WTC11 (cell line): Measurements from ENCODE around the gene PHPT1. TPM values are rescaled to one million over a fixed set of nuclear protein-coding genes. Genes with fewer than 3 reads are reported as not detected.

Source experiments
- ATAC-seq: fragments of 200-7000 bp; cut with Tn5 transposase; 2 replicates; pipeline ENCODE4 v1.10.0; 2021; ENCODE audit warnings: mild to moderate bottlenecking, moderate library complexity
- CTCF ChIA-PET: fragments of 300-600 bp; sonication (Branson Sonifier 250); formaldehyde crosslinking; loops from one replicate; lab custom pipeline; 2021; ENCODE audit warnings: antibody characterized with exemption; lab: Charles Lee
- POLR2A ChIA-PET: fragments of 350-600 bp; sonication (Branson Sonifier 250); formaldehyde crosslinking; loops from one replicate; lab custom pipeline; 2021; ENCODE audit warnings: antibody characterized with exemption; lab: Charles Lee
- DNase-seq: peaks from one replicate; pipeline ENCODE4 v3.0.0; 2021; ENCODE audit warnings: low spot score
- H3K27ac Mint-ChIP-seq: 2 replicates; pipeline ENCODE4 v1.8.0; 2021; ENCODE audit warnings: mixed read lengths
- H3K27me3 Mint-ChIP-seq: 2 replicates; pipeline ENCODE4 v1.8.0; 2021; ENCODE audit warnings: low read depth, mild to moderate bottlenecking, moderate library complexity, mixed read lengths
- H3K36me3 Mint-ChIP-seq: 2 replicates; pipeline ENCODE4 v1.8.0; 2021; ENCODE audit warnings: mixed read lengths
- H3K4me1 Mint-ChIP-seq: 2 replicates; pipeline ENCODE4 v1.8.0; 2022; ENCODE audit warnings: mixed read lengths
- H3K4me3 Mint-ChIP-seq: 2 replicates; pipeline ENCODE4 v1.8.0; 2021; ENCODE audit warnings: mild to moderate bottlenecking, moderate library complexity, mixed read lengths
- H3K9me3 Mint-ChIP-seq: 2 replicates; pipeline ENCODE4 v1.8.0; 2021; ENCODE audit warnings: mixed read lengths
- FOXP1 ChIP-seq: sonication (generic); formaldehyde crosslinking; IDR thresholded peaks from 2 replicates; pipeline ENCODE4 v1.8.0; 2022; ENCODE audit warnings: missing genetic modification reagents, mild to moderate bottlenecking, moderate library complexity, borderline replicate concordance
- GRHL2 ChIP-seq: fragments of 250-450 bp; sonication (Bioruptor Pico); IDR thresholded peaks from 2 replicates; pipeline ENCODE4 v1.8.0; 2022; ENCODE audit warnings: mild to moderate bottlenecking, moderate library complexity; ENCODE audit not compliant: insufficient replicate concordance, severe bottlenecking
- NFATC4 ChIP-seq: fragments of 250-450 bp; sonication (Bioruptor Pico); IDR thresholded peaks from 2 replicates; pipeline ENCODE4 v1.9.0; 2021; ENCODE audit warnings: mild to moderate bottlenecking
- NR1H2 ChIP-seq: sonication (generic); formaldehyde crosslinking; IDR thresholded peaks from 2 replicates; pipeline ENCODE4 v1.9.0; 2021; ENCODE audit warnings: mild to moderate bottlenecking, moderate library complexity, missing genetic modification reagents
- TEAD4 ChIP-seq: sonication (generic); formaldehyde crosslinking; IDR thresholded peaks from 2 replicates; pipeline ENCODE4 v1.8.0; 2022; ENCODE audit warnings: mild to moderate bottlenecking, missing genetic modification reagents
- ZNF121 ChIP-seq: sonication (generic); formaldehyde crosslinking; IDR thresholded peaks from 2 replicates; pipeline ENCODE4 v1.8.0; 2023; ENCODE audit warnings: missing genetic modification reagents
- ZNF416 ChIP-seq: fragments of 250-450 bp; sonication (Bioruptor Pico); IDR thresholded peaks from 2 replicates; pipeline ENCODE4 v1.9.0; 2021; ENCODE audit warnings: mild to moderate bottlenecking, inconsistent platforms
- total RNA-seq: library from RNA; stranded (reverse); gene quantifications from 3 replicates; pipeline ENCODE4 v1.2.3, GENCODE V29; 2021
- TF ChIP-seq, protein P1 (sequence below): fragments of 200-600 bp; IDR thresholded peaks from 2 replicates; pipeline ENCODE4 v1.8.0; 2022; ENCODE audit warnings: antibody characterized with exemption
- TF ChIP-seq, protein P2 (sequence below): sonication (generic); formaldehyde crosslinking; IDR thresholded peaks from 2 replicates; pipeline ENCODE4 v1.8.1; 2022; ENCODE audit warnings: low read depth, mild to moderate bottlenecking, moderate library complexity, missing genetic modification reagents, borderline replicate concordance
- TF ChIP-seq, protein P3 (sequence below): sonication (generic); formaldehyde crosslinking; IDR thresholded peaks from 2 replicates; pipeline ENCODE4 v1.8.1; 2023; ENCODE audit warnings: mild to moderate bottlenecking, missing genetic modification reagents, moderate library complexity
- TF ChIP-seq, protein P4 (sequence below): sonication (generic); formaldehyde crosslinking; IDR thresholded peaks from 2 replicates; pipeline ENCODE4 v1.8.1; 2022; ENCODE audit warnings: low read depth, missing genetic modification reagents, borderline replicate concordance
- TF ChIP-seq, protein P5 (sequence below): sonication (generic); formaldehyde crosslinking; IDR thresholded peaks from 2 replicates; pipeline ENCODE4 v1.8.1; 2022; ENCODE audit warnings: mild to moderate bottlenecking, moderate library complexity, missing genetic modification reagents
- TF ChIP-seq, protein P6 (sequence below): sonication (generic); formaldehyde crosslinking; IDR thresholded peaks from 2 replicates; pipeline ENCODE4 v1.8.1; 2023; ENCODE audit warnings: mild to moderate bottlenecking, missing genetic modification reagents, borderline replicate concordance

Gene PHPT1
- total RNA-seq, 1 experiment from 2014 or later: 138 TPM

DNA sequence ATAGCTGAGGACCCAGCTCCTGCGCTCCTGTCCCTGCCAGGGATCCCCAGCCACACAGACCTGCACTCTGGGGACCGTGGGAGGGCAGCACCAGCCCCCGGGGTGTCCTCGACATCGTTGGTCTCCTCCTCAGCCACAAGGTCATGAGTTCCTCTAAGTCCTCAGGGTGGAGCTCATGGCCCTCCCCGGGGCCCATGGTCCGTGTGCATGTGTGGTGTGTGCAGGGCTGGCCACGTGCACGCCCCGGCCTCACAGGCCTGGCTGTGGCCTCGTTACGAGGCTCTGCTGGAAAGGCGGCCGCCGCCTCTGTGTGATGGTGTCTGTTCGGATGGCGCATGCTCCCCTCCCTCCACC is 23.0 kb upstream of the PHPT1 start (continued):
- TF ChIP-seq, protein P1, sequence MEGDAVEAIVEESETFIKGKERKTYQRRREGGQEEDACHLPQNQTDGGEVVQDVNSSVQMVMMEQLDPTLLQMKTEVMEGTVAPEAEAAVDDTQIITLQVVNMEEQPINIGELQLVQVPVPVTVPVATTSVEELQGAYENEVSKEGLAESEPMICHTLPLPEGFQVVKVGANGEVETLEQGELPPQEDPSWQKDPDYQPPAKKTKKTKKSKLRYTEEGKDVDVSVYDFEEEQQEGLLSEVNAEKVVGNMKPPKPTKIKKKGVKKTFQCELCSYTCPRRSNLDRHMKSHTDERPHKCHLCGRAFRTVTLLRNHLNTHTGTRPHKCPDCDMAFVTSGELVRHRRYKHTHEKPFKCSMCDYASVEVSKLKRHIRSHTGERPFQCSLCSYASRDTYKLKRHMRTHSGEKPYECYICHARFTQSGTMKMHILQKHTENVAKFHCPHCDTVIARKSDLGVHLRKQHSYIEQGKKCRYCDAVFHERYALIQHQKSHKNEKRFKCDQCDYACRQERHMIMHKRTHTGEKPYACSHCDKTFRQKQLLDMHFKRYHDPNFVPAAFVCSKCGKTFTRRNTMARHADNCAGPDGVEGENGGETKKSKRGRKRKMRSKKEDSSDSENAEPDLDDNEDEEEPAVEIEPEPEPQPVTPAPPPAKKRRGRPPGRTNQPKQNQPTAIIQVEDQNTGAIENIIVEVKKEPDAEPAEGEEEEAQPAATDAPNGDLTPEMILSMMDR: no peak
- no peak for TF ChIP-seq ZNF121 (CRISPR knock-in tag)
- TF ChIP-seq NR1H2 (CRISPR knock-in tag): no peak
- TF ChIP-seq, protein P2, sequence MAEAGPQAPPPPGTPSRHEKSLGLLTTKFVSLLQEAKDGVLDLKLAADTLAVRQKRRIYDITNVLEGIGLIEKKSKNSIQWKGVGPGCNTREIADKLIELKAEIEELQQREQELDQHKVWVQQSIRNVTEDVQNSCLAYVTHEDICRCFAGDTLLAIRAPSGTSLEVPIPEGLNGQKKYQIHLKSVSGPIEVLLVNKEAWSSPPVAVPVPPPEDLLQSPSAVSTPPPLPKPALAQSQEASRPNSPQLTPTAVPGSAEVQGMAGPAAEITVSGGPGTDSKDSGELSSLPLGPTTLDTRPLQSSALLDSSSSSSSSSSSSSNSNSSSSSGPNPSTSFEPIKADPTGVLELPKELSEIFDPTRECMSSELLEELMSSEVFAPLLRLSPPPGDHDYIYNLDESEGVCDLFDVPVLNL (CRISPR knock-in tag): no peak
- no peak for TF ChIP-seq NFATC4 (CRISPR knock-in tag)
- TF ChIP-seq GRHL2 (CRISPR knock-in tag): no peak
- TF ChIP-seq, protein P3, sequence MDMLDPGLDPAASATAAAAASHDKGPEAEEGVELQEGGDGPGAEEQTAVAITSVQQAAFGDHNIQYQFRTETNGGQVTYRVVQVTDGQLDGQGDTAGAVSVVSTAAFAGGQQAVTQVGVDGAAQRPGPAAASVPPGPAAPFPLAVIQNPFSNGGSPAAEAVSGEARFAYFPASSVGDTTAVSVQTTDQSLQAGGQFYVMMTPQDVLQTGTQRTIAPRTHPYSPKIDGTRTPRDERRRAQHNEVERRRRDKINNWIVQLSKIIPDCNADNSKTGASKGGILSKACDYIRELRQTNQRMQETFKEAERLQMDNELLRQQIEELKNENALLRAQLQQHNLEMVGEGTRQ (CRISPR knock-in tag): no peak
- no peak for TF ChIP-seq ZNF416
- TF ChIP-seq, protein P4, sequence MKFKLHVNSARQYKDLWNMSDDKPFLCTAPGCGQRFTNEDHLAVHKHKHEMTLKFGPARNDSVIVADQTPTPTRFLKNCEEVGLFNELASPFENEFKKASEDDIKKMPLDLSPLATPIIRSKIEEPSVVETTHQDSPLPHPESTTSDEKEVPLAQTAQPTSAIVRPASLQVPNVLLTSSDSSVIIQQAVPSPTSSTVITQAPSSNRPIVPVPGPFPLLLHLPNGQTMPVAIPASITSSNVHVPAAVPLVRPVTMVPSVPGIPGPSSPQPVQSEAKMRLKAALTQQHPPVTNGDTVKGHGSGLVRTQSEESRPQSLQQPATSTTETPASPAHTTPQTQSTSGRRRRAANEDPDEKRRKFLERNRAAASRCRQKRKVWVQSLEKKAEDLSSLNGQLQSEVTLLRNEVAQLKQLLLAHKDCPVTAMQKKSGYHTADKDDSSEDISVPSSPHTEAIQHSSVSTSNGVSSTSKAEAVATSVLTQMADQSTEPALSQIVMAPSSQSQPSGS (CRISPR knock-in tag): no peak
- TF ChIP-seq, all 79 proteins: peak for 0

DNA sequence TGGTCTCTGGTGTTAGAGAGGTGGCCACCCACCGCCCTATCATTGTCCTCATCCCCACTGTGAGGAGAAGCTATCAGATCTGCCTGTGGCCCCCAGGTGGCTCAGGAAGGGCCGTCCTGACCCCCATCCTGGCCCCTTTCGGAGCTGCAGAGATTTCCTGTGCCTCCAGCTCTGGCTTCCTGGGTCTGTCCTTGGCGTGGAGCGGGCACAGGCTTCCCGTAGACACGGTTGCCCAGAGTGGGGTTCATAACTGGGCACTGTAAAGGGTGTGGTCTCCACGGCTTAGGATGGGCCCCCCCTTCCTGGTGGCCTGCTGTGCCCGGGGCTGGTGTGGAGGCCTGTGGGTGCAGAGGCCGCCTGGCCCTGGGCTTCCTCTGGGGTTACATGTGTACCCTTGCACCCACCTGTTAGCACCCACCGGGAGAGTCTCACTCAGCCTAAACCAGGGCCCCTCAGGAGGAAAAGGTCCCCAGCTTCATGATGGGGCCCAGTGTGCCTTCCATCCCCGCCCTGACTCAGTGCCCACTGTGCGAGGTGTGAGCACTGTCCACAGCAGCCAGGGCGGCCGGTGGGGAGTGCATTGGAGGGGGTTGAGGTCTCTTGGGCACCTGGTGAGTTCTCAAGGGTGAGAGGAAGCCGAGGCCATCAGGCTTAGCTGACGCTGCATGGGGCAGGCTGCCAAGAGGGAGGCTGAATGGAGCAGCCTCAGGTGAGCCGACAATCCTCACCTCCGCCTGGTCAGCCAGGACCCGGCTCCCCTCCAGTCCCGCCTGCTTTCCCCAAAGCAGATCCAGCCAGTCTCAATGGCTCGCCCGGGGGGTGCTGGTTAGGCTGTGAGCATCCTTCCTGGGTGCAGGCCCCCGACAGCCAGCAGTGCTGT is 22.3 kb upstream of the PHPT1 start:
- Mint-ChIP-seq H3K27ac (no peak overlapping the region), H3K4me1 (peaks cover 3% of the 10 kb centered on the region), H3K9me3 (no peaks in the 10 kb centered on the region), H3K36me3 (peaks cover 23% of the 10 kb centered on the region), H3K4me3 (no peak overlapping the region), H3K27me3 (no peaks in the 10 kb centered on the region)
- TF ChIP-seq TEAD4 (CRISPR knock-in tag) (no peak), NFATC4 (CRISPR knock-in tag) (no peak), FOXP1 (CRISPR knock-in tag) (no peak)
- TF ChIP-seq, protein P2 (CRISPR knock-in tag): no peak
- TF ChIP-seq, protein P5, sequence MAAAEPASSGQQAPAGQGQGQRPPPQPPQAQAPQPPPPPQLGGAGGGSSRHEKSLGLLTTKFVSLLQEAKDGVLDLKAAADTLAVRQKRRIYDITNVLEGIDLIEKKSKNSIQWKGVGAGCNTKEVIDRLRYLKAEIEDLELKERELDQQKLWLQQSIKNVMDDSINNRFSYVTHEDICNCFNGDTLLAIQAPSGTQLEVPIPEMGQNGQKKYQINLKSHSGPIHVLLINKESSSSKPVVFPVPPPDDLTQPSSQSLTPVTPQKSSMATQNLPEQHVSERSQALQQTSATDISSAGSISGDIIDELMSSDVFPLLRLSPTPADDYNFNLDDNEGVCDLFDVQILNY (CRISPR knock-in tag): no peak
- TF ChIP-seq, protein P6, sequence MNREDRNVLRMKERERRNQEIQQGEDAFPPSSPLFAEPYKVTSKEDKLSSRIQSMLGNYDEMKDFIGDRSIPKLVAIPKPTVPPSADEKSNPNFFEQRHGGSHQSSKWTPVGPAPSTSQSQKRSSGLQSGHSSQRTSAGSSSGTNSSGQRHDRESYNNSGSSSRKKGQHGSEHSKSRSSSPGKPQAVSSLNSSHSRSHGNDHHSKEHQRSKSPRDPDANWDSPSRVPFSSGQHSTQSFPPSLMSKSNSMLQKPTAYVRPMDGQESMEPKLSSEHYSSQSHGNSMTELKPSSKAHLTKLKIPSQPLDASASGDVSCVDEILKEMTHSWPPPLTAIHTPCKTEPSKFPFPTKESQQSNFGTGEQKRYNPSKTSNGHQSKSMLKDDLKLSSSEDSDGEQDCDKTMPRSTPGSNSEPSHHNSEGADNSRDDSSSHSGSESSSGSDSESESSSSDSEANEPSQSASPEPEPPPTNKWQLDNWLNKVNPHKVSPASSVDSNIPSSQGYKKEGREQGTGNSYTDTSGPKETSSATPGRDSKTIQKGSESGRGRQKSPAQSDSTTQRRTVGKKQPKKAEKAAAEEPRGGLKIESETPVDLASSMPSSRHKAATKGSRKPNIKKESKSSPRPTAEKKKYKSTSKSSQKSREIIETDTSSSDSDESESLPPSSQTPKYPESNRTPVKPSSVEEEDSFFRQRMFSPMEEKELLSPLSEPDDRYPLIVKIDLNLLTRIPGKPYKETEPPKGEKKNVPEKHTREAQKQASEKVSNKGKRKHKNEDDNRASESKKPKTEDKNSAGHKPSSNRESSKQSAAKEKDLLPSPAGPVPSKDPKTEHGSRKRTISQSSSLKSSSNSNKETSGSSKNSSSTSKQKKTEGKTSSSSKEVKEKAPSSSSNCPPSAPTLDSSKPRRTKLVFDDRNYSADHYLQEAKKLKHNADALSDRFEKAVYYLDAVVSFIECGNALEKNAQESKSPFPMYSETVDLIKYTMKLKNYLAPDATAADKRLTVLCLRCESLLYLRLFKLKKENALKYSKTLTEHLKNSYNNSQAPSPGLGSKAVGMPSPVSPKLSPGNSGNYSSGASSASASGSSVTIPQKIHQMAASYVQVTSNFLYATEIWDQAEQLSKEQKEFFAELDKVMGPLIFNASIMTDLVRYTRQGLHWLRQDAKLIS (CRISPR knock-in tag): no peak
- POLR2A ChIA-PET: no interaction called here
- CTCF ChIA-PET: interaction anchor here (1.2 to 3.2 kb wide), 2 partner anchors 15 to 166 kb away, joined by 3 to 13 read pairs; partner anchors contain the start of gene AJM1
- ATAC-seq (no peak), DNase-seq (no peak)
